Heart left ventricle (tissue), 16 donors: ENCODE data around the gene SKOR2. TPM values are rescaled to one million over a fixed set of nuclear protein-coding genes. Genes with fewer than 3 reads are reported as not detected.

Experiments used
- ATAC-seq, 4 donors: fragments of 200-7000 bp; cut with Tn5 transposase; one replicate each; pipeline ENCODE4 v1.9.1; 2020 to 2022; ENCODE audit warnings: moderate library complexity in 4 of 4, mild to moderate bottlenecking in 3 of 4, moderate number of reproducible peaks in 1 of 4
- DNase-seq, 5 donors: peaks; one replicate each; pipeline ENCODE4 v3.0.0-alpha.2; 2020
- H3K27ac ChIP-seq, 12 donors: fragments of 200-600 bp; sonication (generic) in 4 of 12; one replicate each; pipeline versions ENCODE4 v1.5.0 to v1.8.0; 2016 to 2022; ENCODE audit warnings: mild to moderate bottlenecking in 2 of 12
- H3K27me3 ChIP-seq, 9 donors: fragments of 200-600 bp; sonication (generic) in 2 of 9; one replicate each; pipeline versions ENCODE4 v1.5.1 to v1.8.0; 2016 to 2022; ENCODE audit warnings: mild to moderate bottlenecking in 3 of 9
- H3K36me3 ChIP-seq, 9 donors: fragments of 200-600 bp; sonication (generic) in 2 of 9; one replicate each; pipeline versions ENCODE4 v1.5.0 to v1.8.0; 2018 to 2022; ENCODE audit warnings: mild to moderate bottlenecking in 2 of 9
- H3K4me1 ChIP-seq, 12 donors: fragments of 200-600 bp; sonication (generic) in 4 of 12; one replicate each; pipeline versions ENCODE4 v1.5.0 to v1.8.0; 2016 to 2022; ENCODE audit warnings: mild to moderate bottlenecking in 3 of 12
- H3K4me3 ChIP-seq, 12 donors: fragments of 200-600 bp; sonication (generic) in 4 of 12; one replicate each; pipeline versions ENCODE4 v1.5.0 to v1.8.0; 2017 to 2022; ENCODE audit warnings: mild to moderate bottlenecking in 9 of 12, moderate library complexity in 4 of 12
- H3K9me3 ChIP-seq, 12 donors: fragments of 200-600 bp; sonication (generic) in 4 of 12; one replicate each; pipeline versions ENCODE4 v1.5.0 to v1.8.0; 2016 to 2022; ENCODE audit warnings: mild to moderate bottlenecking in 1 of 12
- CTCF ChIP-seq, 12 donors: fragments of 200-600 bp; sonication (generic) in 4 of 12; IDR thresholded peaks; one replicate each; pipeline versions ENCODE4 v1.5.0 to v1.8.0; 2018 to 2022; ENCODE audit warnings: antibody characterized with exemption in 12 of 12, mild to moderate bottlenecking in 5 of 12
- POLR2A ChIP-seq, 2 donors: fragments of 450-650 bp; IDR thresholded peaks; one replicate each; pipeline ENCODE4 v1.6.1; 2017; ENCODE audit warnings: antibody characterized with exemption in 2 of 2, mild to moderate bottlenecking in 2 of 2, moderate library complexity in 2 of 2
- whole genome bisulfite sequencing, 4 donors: extraction: QIAGEN DNeasy Blood & Tissue Kit in 2 of 4; methylation state at CpG; one replicate each; pipeline versions ENCODE4 v1.1.5 to v1.1.7; 2013 to 2018; 5-methylcytosine and 5-hydroxymethylcytosine counted together
- intact Hi-C, 10 donors: fragments of 100-400 bp; cut with DNase I; formaldehyde crosslinking; loops; one replicate each; pipeline versions ENCODE4 v1.11.1 to v1.14.2; 2022
- polyA plus RNA-seq, 2 donors: library from polyadenylated mRNA; stranded (reverse); fragments of 200-250 nt; gene quantifications; one replicate each; pipeline ENCODE4 v1.2.3, GENCODE V29; 2013
- total RNA-seq, 9 donors: library from RNA; depleted of rRNA in 2 of 9; stranded (reverse); fragments of >200 nt in 2 of 9; fragmentation: NEBNext Ultra II Directional in 3 of 9; extraction: Animal tissue kit (Norgen Biotek cat#: 25700) in 3 of 9; gene quantifications; one replicate each; pipeline versions ENCODE4 v1.1.0 to v1.2.4, GENCODE V29; 2016 to 2023
- donor health status: ischemic (EF 13 %, LVEDD 7.1; RV severe dilation, severe dysfunction).
- donor health status: healthy with polysubstance abuse.
- donor health status: DM: no; HTN: yes; CAD: no.
- donor health status: DM: no; HTN: no; CAD: no.
- donor health status: ischemic (EF 25% LVEDD 6.9; RV normal size, moderate dysfunction).
- donor health status: ischemic (EF 25% LVEDD 5.7; RV mildly dilated, moderate dysfunction).
- donor health status: healthy.
- donor health status: DM: yes; HTN: yes; CAD: no.
- donor health status: ischemic (EF 35%, LVEDD 5.7; RV mildly dilated, moderate dysfunction).
- donor health status: nonischemic (EF 11% LVEDD 7.7; RV severe dilation, severe dysfunction).
- donor health status: DM: yes; HTN: yes; CAD: no.
- donor health status: PGD.
- donor health status: ischemic (EF 29% LVEDD 5.4; RV normal size, mild dysfunction).
- donor health status: nonischemic (EF 23%, LVEDD 6.1; RV moderate dilation, normal function).

The SKOR2 gene
- total and polyA plus RNA-seq, 11 donors = not detected

GRCh38 chr18:47264308-47264700 lies 12.8 kb upstream of the SKOR2 start:
- DNase-seq = no peak
- Histone ChIP-seq H3K9me3 (no peaks in the 10 kb centered on the region), H3K4me3 (no peak overlapping the region), H3K4me1 (peaks cover 0 to 20% (median 0%) of the 10 kb centered on the region in 12 donors), H3K27me3 (peaks cover 33 to 93% (median 71%) of the 10 kb centered on the region in 9 donors), H3K27ac (no peak overlapping the region), H3K36me3 (no peaks in the 10 kb centered on the region)
- TF ChIP-seq POLR2A (IDR thresholded peaks at IDR 0.05) (no peak), CTCF (IDR thresholded peaks at IDR 0.05) (no peak)
- intact Hi-C loops = no loop called here
- no peak for ATAC-seq
- 4 to 12% (median 7%) methylated on average over 9 to 10 of the region's 10 CpGs for WGBS, 4 donors

GRCh38 chr18:47263430-47264307 lies 12.2 kb upstream of the SKOR2 start:
- peak overlapping the region in 6 of 12 donors; percentile 3 to 24 (median 12) for H3K4me3 ChIP-seq
- no peak overlapping the region for H3K27ac ChIP-seq
- DNase-seq (peak in 1 of 5 donors; percentile 46), ATAC-seq (no peak)
- 1 to 2% (median 2%) methylated on average over 35 to 69 of the region's 69 CpGs for WGBS, 4 donors
- H3K4me1 ChIP-seq = peaks cover 0 to 20% (median 0%) of the 10 kb centered on the region in 12 donors
- no peaks in the 10 kb centered on the region for H3K36me3 ChIP-seq
- intact Hi-C loops = no loop called here
- peaks cover 38 to 100% (median 77%) of the 10 kb centered on the region in 9 donors for H3K27me3 ChIP-seq
- TF ChIP-seq CTCF (IDR thresholded peaks at IDR 0.05) (peak in 2 of 12 donors; percentile 13 to 21), POLR2A (IDR thresholded peaks at IDR 0.05) (no peak)
- H3K9me3 ChIP-seq = no peaks in the 10 kb centered on the region

- Histone ChIP-seq H3K4me3 (peak overlapping the region in 3 of 12 donors; percentile 3 to 20 (median 7)), H3K4me1 (peaks cover 0 to 20% (median 0%) of the 10 kb centered on the region in 12 donors), H3K36me3 (no peaks in the 10 kb centered on the region), H3K27me3 (peaks cover 38 to 100% (median 79%) of the 10 kb centered on the region in 9 donors), H3K9me3 (no peaks in the 10 kb centered on the region), H3K27ac (no peak overlapping the region)
- 1 to 4% (median 2%) methylated on average over 16 of the region's 16 CpGs for WGBS, 4 donors
- intact Hi-C loops = no loop called here
- ATAC-seq (no peak), DNase-seq (no peak)
- TF ChIP-seq POLR2A (IDR thresholded peaks at IDR 0.05) (no peak), CTCF (IDR thresholded peaks at IDR 0.05) (no peak)
These were observed 11.6 kb upstream of the SKOR2 start for GRCh38 chr18:47263150-47263429.

DNA sequence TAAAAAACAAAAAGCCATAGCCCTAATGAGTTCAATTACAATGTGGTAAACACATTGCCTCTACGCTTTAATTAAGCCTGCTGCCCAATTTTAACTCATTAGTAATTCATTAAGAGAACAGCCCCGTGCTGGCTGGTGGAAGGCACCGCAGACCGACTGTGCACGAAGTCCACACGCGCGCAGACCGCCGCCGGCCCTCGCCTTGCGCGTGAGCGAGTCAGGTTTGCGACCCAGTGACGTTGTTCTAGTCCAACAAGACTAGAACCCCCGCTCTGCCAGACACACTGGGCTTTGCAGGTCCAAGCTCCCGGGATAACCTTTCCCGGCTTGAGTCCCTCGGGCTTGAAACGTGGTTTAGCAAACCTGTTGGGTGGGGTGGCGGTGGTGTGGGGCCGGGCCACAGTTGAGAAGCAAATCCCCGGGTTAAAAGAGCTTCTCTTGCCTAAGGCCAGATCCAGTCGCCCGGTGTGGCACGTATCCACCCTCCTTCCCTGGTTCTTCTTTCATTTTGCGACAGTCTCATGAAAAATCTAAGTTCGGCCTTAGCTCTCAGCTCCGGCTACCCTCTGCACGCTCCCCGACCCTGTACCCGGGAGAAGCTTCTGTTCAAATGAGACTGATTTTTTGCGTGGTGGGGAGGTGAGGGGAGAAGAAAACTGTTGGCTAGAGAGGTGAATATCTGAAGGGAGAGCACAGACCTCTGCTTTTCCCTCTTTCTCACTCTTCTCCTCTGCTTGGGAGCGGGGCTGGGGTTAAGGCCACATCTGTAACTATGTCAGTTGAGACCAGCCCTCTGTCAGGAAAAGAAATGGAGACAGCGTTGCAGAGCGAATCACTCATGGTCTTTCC lies 11.1 kb upstream of the SKOR2 start:
- no peak for TF ChIP-seq POLR2A (IDR thresholded peaks at IDR 0.05)
- TF ChIP-seq CTCF (IDR thresholded peaks at IDR 0.05) = no peak
- Histone ChIP-seq H3K4me1 (peaks cover 0 to 20% (median 0%) of the 10 kb centered on the region in 12 donors), H3K36me3 (no peaks in the 10 kb centered on the region), H3K9me3 (no peaks in the 10 kb centered on the region), H3K27ac (no peak overlapping the region), H3K4me3 (no peak overlapping the region), H3K27me3 (peaks cover 38 to 100% (median 82%) of the 10 kb centered on the region in 9 donors)
- peak in 1 of 5 donors; percentile 37 for DNase-seq
- WGBS, 4 donors = 4 to 5% (median 4%) methylated on average over 32 to 38 of the region's 38 CpGs
- ATAC-seq = no peak
- intact Hi-C loops = no loop called here
